ENCODE results near the gene CDC42EP5.

CDC42EP5 gene

DNA sequence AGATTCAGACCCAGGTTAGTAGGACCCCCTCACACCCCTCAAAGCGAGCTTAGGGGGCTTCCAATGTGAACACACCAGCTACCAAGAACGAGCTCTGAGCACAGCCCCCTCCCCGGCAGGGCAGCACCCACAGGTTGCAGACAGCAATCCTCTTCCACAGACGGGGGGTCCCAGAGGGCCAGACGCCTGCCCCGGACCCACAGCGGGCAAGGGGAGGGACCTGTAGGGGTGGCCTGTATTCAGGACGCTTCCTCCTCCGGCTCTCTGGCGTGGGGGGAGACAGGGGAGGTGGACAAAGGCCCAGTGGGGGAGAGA is 53.1 kb downstream of the CDC42EP5 start:
- no peaks in the 10 kb centered on the region; the same call in 1 of the 2 replicates for H3K27me3 ChIP-seq (ENCODE audit: insufficient read depth, low read length)
- H3K4me3 ChIP-seq (ENCODE audit: low read depth, low read length, poor library complexity, severe bottlenecking) = no peak overlapping the region
- H3K79me2 ChIP-seq (ENCODE audit: insufficient read depth, low read length) = no peaks in the 10 kb centered on the region
- H3K9me2 ChIP-seq (ENCODE audit: low read depth, low read length) = no peaks in the 10 kb centered on the region
- H3K9me3 ChIP-seq (ENCODE audit: low read length) = no peaks in the 10 kb centered on the region
- TF ChIP-seq, protein P1, sequence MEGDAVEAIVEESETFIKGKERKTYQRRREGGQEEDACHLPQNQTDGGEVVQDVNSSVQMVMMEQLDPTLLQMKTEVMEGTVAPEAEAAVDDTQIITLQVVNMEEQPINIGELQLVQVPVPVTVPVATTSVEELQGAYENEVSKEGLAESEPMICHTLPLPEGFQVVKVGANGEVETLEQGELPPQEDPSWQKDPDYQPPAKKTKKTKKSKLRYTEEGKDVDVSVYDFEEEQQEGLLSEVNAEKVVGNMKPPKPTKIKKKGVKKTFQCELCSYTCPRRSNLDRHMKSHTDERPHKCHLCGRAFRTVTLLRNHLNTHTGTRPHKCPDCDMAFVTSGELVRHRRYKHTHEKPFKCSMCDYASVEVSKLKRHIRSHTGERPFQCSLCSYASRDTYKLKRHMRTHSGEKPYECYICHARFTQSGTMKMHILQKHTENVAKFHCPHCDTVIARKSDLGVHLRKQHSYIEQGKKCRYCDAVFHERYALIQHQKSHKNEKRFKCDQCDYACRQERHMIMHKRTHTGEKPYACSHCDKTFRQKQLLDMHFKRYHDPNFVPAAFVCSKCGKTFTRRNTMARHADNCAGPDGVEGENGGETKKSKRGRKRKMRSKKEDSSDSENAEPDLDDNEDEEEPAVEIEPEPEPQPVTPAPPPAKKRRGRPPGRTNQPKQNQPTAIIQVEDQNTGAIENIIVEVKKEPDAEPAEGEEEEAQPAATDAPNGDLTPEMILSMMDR (IDR thresholded peaks at IDR 0.05; ENCODE audit: low read length) = no peak
- no peak for TF ChIP-seq EZH2 (IDR thresholded peaks at IDR 0.05; ENCODE audit: borderline replicate concordance, low read length)
- no peaks in the 10 kb centered on the region for H3K4me1 ChIP-seq (ENCODE audit: insufficient read depth, low read length, severe bottlenecking)
- H3F3A ChIP-seq (ENCODE audit: insufficient read depth, low read length) = no peaks in the 10 kb centered on the region
- H4K20me1 ChIP-seq (ENCODE audit: insufficient read depth, low read length) = no peaks in the 10 kb centered on the region
- no peak overlapping the region for H3K9ac ChIP-seq (ENCODE audit: low read length)
- no peak overlapping the region for H2AFZ ChIP-seq (ENCODE audit: low read length)
- no peaks in the 10 kb centered on the region for H3K36me3 ChIP-seq (ENCODE audit: insufficient read depth, low read length)
- no peak overlapping the region for H3K4me2 ChIP-seq (ENCODE audit: low read length)
- no peak overlapping the region for H3K27ac ChIP-seq (ENCODE audit: low read depth, low read length, poor library complexity, severe bottlenecking)

DNA sequence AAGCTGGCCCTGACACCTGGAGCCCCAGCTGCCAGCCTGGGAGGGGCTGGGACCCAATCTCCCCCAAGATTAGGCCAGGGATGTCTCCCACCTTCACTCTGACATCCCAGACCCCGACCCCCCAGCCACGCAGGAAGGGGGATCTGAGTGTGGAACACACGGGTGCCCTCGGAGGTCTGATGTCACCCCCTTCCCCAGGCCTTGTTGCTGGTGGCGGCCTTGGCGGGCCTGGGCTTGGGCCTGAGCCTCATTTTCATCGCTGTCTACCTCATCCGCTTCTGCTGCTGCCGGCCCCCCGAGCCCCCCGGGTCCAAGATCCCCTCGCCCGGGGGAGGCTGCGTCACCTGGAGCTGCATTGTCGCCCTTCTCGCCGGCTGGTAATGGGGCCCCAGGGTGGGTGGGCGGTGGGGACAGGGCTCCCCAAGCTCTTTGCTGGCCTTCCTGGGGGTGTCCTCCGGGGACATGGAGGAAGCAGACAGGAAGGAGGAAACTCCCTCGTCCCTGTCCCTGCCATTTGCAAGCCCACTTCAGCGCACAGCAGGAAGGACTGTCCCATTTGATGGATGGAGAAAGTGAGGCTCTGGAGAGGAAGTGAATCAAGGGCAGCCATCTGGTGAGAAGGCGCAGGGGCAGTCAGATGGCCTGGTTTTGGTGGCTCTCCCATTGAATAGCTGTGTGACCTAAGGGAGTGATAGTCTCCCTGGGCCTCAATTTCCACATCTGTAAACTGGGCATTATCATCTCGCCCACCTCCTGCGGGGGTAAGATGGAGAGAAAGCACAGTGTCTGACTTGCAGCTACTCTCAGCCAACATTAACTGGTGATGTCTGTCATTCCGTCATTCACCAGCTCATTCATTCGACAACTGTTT is 53.9 kb downstream of the CDC42EP5 start:
- no peaks in the 10 kb centered on the region for H3K9me3 ChIP-seq (ENCODE audit: low read length)
- H3K4me2 ChIP-seq (ENCODE audit: low read length) = no peak overlapping the region
- no peaks in the 10 kb centered on the region for H3K9me2 ChIP-seq (ENCODE audit: low read depth, low read length)
- no peak overlapping the region for H3K4me3 ChIP-seq (ENCODE audit: low read depth, low read length, poor library complexity, severe bottlenecking)
- H3F3A ChIP-seq (ENCODE audit: insufficient read depth, low read length) = no peaks in the 10 kb centered on the region
- H4K20me1 ChIP-seq (ENCODE audit: insufficient read depth, low read length) = no peaks in the 10 kb centered on the region
- H3K27me3 ChIP-seq (ENCODE audit: insufficient read depth, low read length) = no peaks in the 10 kb centered on the region; the same call in 1 of the 2 replicates
- no peak for TF ChIP-seq EZH2 (IDR thresholded peaks at IDR 0.05; ENCODE audit: borderline replicate concordance, low read length)
- TF ChIP-seq, protein P1 (IDR thresholded peaks at IDR 0.05; ENCODE audit: low read length) = no peak
- no peak overlapping the region for H3K27ac ChIP-seq (ENCODE audit: low read depth, low read length, poor library complexity, severe bottlenecking)
- H3K36me3 ChIP-seq (ENCODE audit: insufficient read depth, low read length) = no peaks in the 10 kb centered on the region
- H3K9ac ChIP-seq (ENCODE audit: low read length) = no peak overlapping the region
- no peak overlapping the region for H2AFZ ChIP-seq (ENCODE audit: low read length)
- no peaks in the 10 kb centered on the region for H3K4me1 ChIP-seq (ENCODE audit: insufficient read depth, low read length, severe bottlenecking)
- H3K79me2 ChIP-seq (ENCODE audit: insufficient read depth, low read length) = no peaks in the 10 kb centered on the region

DNA sequence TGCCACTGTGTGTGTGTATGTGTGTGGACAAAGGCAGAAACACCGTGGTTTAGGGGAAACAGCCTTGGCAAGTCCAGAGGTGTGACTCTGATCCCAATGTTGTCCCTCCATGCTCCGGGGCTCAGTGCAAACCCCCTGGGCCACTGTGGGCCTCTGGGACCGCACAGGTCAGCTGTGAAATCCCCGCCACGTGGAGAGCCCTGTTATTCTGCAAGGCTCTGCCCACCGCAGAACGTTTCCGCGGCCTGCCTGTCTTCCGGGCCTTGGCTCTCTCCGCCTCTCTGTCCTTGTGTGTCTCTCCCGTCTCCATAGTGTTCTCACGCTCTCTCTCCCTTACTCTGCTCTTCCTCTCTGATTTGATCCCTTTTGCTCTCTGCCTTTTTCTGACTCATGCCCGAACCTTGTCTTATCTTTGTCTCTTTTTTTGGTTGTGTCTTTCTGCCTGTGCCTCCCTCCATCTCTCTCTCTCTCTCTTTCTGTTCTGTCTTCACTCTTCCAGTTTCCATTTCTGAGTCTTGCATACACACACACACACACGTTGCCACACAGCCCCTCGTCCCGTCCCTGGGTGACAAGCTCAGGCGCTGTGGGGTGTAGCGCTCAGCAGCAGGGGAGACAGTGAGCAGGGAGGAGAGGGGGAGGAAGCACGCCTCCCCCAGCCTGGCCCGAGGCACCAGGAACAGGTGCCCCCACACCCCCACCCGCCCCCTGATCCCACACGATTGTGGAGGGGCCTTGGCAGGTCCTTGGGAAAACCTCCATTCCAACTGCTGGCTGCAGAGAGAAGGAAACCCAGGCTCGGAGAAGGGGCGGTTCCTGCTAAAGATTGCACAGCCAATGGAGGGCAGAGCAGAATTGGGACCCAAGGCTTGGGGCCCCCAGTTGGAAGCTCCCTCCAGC is 54.8 kb downstream of the CDC42EP5 start:
- Histone ChIP-seq H3K4me3 (ENCODE audit: low read depth, low read length, poor library complexity, severe bottlenecking) (no peak overlapping the region), H3K9me2 (ENCODE audit: low read depth, low read length) (no peaks in the 10 kb centered on the region), H3K27ac (ENCODE audit: low read depth, low read length, poor library complexity, severe bottlenecking) (no peak overlapping the region), H3K4me1 (ENCODE audit: insufficient read depth, low read length, severe bottlenecking) (no peaks in the 10 kb centered on the region), H3K36me3 (ENCODE audit: insufficient read depth, low read length) (no peaks in the 10 kb centered on the region), H3K27me3 (ENCODE audit: insufficient read depth, low read length) (no peaks in the 10 kb centered on the region; the same call in 1 of the 2 replicates), H3F3A (ENCODE audit: insufficient read depth, low read length) (no peaks in the 10 kb centered on the region), H3K9me3 (ENCODE audit: low read length) (no peaks in the 10 kb centered on the region), H3K9ac (ENCODE audit: low read length) (no peak overlapping the region), H3K79me2 (ENCODE audit: insufficient read depth, low read length) (no peaks in the 10 kb centered on the region), H3K4me2 (ENCODE audit: low read length) (no peak overlapping the region), H4K20me1 (ENCODE audit: insufficient read depth, low read length) (no peaks in the 10 kb centered on the region), H2AFZ (ENCODE audit: low read length) (no peak overlapping the region)
- TF ChIP-seq, protein P1 (IDR thresholded peaks at IDR 0.05; ENCODE audit: low read length) = no peak
- no peak for TF ChIP-seq EZH2 (IDR thresholded peaks at IDR 0.05; ENCODE audit: borderline replicate concordance, low read length)

Measured in OCI-LY1 (cell line).